Measurements from ENCODE around the gene NHLH1. TPM values are rescaled to one million over a fixed set of nuclear protein-coding genes. Genes with fewer than 3 reads are reported as not detected.
A peak's percentile ranks its signal among the peaks of the same experiment; 100 is the strongest.

The NHLH1 gene
- total and polyA plus RNA-seq, 2 of the 13 experiments (the other 11 are each of a cell fraction or from before 2014, with no cell fraction given), result 0.11 to 0.57 TPM

GRCh38 chr1:160401487-160401805, 34.6 kb downstream of the NHLH1 start:
- no peak for DNase-seq (ENCODE audit: low spot score)
- intact Hi-C loops (cut with micrococcal nuclease; ENCODE audit: unreplicated experiment) (no loop called here), in situ Hi-C loops (cut with HindIII; ENCODE audit: extremely low pct_ligation_motif_present, low pct_unique_long_range_greater_than_20kb) (no loop called here)
- Histone ChIP-seq H3K9ac (ENCODE audit: insufficient read depth, low read depth, low read length) (no peak overlapping the region), H3K27me3 (ENCODE audit: control insufficient read depth in 1 of 2, insufficient read depth in 2 of 2, low read length in 2 of 2) (peaks cover 13 to 61% of the 10 kb centered on the region in 2 experiments), H3K36me3 (replicated peaks in 1 of 2; ENCODE audit: control insufficient read depth in 1 of 2, insufficient read depth in 2 of 2, low read length in 2 of 2) (no peaks in the 10 kb centered on the region), H2AFZ (ENCODE audit: low read length) (no peak overlapping the region), H3K4me2 (ENCODE audit: low read depth, low read length) (no peak overlapping the region; the same call in 1 of the 2 replicates), H3K4me1 (ENCODE audit: insufficient read depth, low read length) (peaks cover 7% of the 10 kb centered on the region; the same call in 1 of the 2 replicates), H4K20me1 (ENCODE audit: insufficient read depth, low read length) (no peaks in the 10 kb centered on the region), H3K27ac (ENCODE audit: extremely low read length, insufficient read depth, low read length) (no peak overlapping the region), H3K4me3 (replicated peaks in 1 of 3; ENCODE audit: insufficient read depth in 1 of 3, low read depth in 2 of 3, low read length in 3 of 3) (peak overlapping the region in 1 of 3 experiments; percentile 65; a peak in 1 of 6 replicates), H3K9me3 (ENCODE audit: low read length) (no peaks in the 10 kb centered on the region), H3K79me2 (ENCODE audit: insufficient read depth, low read length) (no peaks in the 10 kb centered on the region)
- FAIRE-seq, result no peak
- BruUV-seq (replicated peaks), result no TSS peak
- no peak; the same call in 2 of the 3 replicates for ATAC-seq
- ChIA-PET CTCF (ENCODE audit: low intra/inter-chr PET ratio, low total read pairs) (no interaction called here), POLR2A (no interaction called here)
- TF ChIP-seq ZNF773 (CRISPR knock-in tag; IDR thresholded peaks at IDR 0.05; ENCODE audit: borderline replicate concordance) (no peak), BRD4 (CRISPR knock-in tag; IDR thresholded peaks at IDR 0.05) (no peak), ZNF777 (CRISPR knock-in tag; IDR thresholded peaks at IDR 0.05) (no peak)
- TF ChIP-seq, protein P1, sequence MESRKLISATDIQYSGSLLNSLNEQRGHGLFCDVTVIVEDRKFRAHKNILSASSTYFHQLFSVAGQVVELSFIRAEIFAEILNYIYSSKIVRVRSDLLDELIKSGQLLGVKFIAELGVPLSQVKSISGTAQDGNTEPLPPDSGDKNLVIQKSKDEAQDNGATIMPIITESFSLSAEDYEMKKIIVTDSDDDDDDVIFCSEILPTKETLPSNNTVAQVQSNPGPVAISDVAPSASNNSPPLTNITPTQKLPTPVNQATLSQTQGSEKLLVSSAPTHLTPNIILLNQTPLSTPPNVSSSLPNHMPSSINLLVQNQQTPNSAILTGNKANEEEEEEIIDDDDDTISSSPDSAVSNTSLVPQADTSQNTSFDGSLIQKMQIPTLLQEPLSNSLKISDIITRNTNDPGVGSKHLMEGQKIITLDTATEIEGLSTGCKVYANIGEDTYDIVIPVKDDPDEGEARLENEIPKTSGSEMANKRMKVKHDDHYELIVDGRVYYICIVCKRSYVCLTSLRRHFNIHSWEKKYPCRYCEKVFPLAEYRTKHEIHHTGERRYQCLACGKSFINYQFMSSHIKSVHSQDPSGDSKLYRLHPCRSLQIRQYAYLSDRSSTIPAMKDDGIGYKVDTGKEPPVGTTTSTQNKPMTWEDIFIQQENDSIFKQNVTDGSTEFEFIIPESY (CRISPR knock-in tag; IDR thresholded peaks at IDR 0.05), result no peak
- TF ChIP-seq, protein P2, sequence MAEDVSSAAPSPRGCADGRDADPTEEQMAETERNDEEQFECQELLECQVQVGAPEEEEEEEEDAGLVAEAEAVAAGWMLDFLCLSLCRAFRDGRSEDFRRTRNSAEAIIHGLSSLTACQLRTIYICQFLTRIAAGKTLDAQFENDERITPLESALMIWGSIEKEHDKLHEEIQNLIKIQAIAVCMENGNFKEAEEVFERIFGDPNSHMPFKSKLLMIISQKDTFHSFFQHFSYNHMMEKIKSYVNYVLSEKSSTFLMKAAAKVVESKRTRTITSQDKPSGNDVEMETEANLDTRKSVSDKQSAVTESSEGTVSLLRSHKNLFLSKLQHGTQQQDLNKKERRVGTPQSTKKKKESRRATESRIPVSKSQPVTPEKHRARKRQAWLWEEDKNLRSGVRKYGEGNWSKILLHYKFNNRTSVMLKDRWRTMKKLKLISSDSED (CRISPR knock-in tag; IDR thresholded peaks at IDR 0.05), result no peak
- WGBS (ENCODE audit: low lambda C conversion rate), result 52% methylated on average over 3 of the region's 7 CpGs
